Neuronal stem cell (in vitro differentiated cells): ENCODE measurements around the gene PROZ. TPM values are rescaled to one million over a fixed set of nuclear protein-coding genes. Genes with fewer than 3 reads are reported as not detected.

Experiments used
- small RNA-seq: library from polyadenylated mRNA; stranded (forward); fragments of <200 nt; extraction: miRNeasy Mini kit (QIAGEN cat#:217004); gene quantifications from one replicate; pipeline ENCODE3, GENCODE V24; 2013; ENCODE audit not compliant: insufficient read depth

PROZ gene

Small RNA genes lying within 50 kb of the gene (small RNA-seq; reads per million reads assigned to genes)
- not detected for gene AL137002.1
